ENCODE results near the gene MAJIN. TPM values are rescaled to one million over a fixed set of nuclear protein-coding genes. Genes with fewer than 3 reads are reported as not detected.

Gene MAJIN
- total RNA-seq, 1 experiment from 2014 or later = not detected

DNA sequence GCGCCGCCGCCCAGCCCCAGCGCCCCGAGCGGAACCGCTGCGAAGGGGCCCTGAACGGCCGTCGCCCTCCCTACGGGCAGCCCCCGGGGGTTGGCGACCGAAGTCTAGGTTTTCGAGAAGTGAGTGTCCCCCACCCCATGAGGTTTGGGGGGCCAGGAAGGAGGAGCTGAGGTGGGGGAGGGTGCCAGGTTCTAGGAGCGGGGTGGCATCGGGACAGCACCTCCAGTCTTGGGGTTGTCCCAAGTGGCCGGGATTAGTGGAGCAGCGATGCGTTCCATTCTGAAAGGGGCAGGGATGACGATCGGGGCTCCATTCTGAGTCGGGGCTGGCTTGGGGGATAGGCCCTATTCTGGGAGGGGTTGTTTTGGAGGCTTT is 47.0 kb downstream of the MAJIN start:
- DNase-seq (ENCODE audit: low spot score) = no peak

DNA sequence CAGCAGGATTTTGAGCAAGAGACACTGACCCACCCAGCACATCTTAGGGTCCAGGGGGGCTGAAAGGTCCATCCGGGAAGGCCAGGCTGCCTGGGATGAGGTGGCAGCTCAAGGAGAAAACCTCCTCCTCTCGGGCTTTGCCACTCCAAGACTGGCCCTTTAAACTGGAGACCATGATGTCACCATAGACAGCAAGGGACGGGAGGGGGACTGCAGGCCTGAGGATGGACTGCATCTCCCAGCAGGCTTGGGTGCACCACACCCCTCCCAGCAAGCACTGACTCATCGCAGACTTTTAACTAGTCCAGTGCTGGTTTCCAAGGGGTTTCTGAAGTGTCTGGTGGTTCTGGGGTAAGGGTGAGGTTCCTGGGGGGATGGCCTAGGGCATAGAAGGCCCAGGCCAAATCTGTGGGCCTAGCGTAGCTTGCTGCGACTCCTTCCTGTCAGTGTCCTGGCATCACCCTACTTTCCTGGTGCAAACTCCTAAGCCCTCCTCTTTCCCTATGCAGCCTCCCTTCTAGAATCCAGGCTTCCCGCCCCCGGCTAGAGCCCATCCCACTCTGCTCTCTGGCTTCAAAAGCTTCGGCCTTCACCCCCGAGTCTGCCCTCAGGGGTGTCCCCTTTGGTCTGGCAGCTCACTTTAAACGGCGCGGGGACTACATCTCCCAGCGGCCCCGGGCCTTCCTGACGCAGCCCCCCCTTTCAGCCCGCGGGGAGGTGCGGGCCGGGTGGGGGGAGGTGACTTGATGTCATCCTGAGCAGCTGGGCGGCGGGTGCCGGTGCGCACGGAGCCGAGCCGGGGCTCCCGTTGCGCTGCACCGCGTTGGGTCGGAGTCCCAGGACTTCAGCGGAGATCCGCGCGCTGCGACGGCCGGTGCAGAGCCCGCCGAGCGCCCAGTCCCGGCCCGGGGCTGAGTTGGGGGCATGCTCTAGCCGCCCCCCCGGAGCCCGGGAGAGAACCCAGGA is 47.7 kb downstream of the MAJIN start, which contains the start of gene PPP2R5B:
Gene PPP2R5B (plus strand): TSS at position 746 of the 966 bp plus-strand sequence. CDS start 1,046 bp downstream, outside the sequence.
- peak within 1 kb of the TSS; percentile 93 for H3K4me3 Mint-ChIP-seq
- H3K36me3 Mint-ChIP-seq = no peaks in the 10 kb centered on the region
- DNase-seq (ENCODE audit: low spot score) (peak; percentile 85), ATAC-seq (peak; percentile 91)
- H3K4me1 Mint-ChIP-seq = no peaks in the 10 kb centered on the region; the same call in 1 of the 2 replicates
- ChIA-PET CTCF (interaction anchor here (0.6 to 1.9 kb wide), 13 partner anchors 8 to 235 kb away, joined by 3 to 13 read pairs (median 3); partner anchors contain the start of genes ARL2, BATF2 and MAP4K2), POLR2A (interaction anchor here (0.6 to 1.1 kb wide), 4 partner anchors 10 to 159 kb away, joined by 3 to 5 read pairs (median 3); partner anchors contain the start of genes CDCA5 and GPHA2)
- H3K9me3 Mint-ChIP-seq = no peaks in the 10 kb centered on the region
- no peaks in the 10 kb centered on the region for H3K27me3 Mint-ChIP-seq (ENCODE audit: low read depth)
- H3K27ac Mint-ChIP-seq = peak within 1 kb of the TSS; percentile 99
- TF ChIP-seq, protein P1, sequence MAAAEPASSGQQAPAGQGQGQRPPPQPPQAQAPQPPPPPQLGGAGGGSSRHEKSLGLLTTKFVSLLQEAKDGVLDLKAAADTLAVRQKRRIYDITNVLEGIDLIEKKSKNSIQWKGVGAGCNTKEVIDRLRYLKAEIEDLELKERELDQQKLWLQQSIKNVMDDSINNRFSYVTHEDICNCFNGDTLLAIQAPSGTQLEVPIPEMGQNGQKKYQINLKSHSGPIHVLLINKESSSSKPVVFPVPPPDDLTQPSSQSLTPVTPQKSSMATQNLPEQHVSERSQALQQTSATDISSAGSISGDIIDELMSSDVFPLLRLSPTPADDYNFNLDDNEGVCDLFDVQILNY (CRISPR knock-in tag; IDR thresholded peaks at IDR 0.05) = peak; percentile 52
- TF ChIP-seq, protein P2, sequence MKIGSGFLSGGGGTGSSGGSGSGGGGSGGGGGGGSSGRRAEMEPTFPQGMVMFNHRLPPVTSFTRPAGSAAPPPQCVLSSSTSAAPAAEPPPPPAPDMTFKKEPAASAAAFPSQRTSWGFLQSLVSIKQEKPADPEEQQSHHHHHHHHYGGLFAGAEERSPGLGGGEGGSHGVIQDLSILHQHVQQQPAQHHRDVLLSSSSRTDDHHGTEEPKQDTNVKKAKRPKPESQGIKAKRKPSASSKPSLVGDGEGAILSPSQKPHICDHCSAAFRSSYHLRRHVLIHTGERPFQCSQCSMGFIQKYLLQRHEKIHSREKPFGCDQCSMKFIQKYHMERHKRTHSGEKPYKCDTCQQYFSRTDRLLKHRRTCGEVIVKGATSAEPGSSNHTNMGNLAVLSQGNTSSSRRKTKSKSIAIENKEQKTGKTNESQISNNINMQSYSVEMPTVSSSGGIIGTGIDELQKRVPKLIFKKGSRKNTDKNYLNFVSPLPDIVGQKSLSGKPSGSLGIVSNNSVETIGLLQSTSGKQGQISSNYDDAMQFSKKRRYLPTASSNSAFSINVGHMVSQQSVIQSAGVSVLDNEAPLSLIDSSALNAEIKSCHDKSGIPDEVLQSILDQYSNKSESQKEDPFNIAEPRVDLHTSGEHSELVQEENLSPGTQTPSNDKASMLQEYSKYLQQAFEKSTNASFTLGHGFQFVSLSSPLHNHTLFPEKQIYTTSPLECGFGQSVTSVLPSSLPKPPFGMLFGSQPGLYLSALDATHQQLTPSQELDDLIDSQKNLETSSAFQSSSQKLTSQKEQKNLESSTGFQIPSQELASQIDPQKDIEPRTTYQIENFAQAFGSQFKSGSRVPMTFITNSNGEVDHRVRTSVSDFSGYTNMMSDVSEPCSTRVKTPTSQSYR (CRISPR knock-in tag; IDR thresholded peaks at IDR 0.05) = peak; percentile 60; the same call in 1 of the 2 replicates
- no peak for TF ChIP-seq OVOL2 (CRISPR knock-in tag; IDR thresholded peaks at IDR 0.05; ENCODE audit: borderline replicate concordance)
- TF ChIP-seq HMGA2 (CRISPR knock-in tag; IDR thresholded peaks at IDR 0.05) = 0 out of 2 replicates have a peak, but pooled peaks have one; percentile 5
- peak; percentile 67; the same call in 1 of the 2 replicates for TF ChIP-seq FOXK1 (CRISPR knock-in tag; IDR thresholded peaks at IDR 0.05)
- TF ChIP-seq, protein P3, sequence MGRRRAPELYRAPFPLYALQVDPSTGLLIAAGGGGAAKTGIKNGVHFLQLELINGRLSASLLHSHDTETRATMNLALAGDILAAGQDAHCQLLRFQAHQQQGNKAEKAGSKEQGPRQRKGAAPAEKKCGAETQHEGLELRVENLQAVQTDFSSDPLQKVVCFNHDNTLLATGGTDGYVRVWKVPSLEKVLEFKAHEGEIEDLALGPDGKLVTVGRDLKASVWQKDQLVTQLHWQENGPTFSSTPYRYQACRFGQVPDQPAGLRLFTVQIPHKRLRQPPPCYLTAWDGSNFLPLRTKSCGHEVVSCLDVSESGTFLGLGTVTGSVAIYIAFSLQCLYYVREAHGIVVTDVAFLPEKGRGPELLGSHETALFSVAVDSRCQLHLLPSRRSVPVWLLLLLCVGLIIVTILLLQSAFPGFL (CRISPR knock-in tag; IDR thresholded peaks at IDR 0.05; ENCODE audit: borderline replicate concordance) = no peak
- TF ChIP-seq, protein P4, sequence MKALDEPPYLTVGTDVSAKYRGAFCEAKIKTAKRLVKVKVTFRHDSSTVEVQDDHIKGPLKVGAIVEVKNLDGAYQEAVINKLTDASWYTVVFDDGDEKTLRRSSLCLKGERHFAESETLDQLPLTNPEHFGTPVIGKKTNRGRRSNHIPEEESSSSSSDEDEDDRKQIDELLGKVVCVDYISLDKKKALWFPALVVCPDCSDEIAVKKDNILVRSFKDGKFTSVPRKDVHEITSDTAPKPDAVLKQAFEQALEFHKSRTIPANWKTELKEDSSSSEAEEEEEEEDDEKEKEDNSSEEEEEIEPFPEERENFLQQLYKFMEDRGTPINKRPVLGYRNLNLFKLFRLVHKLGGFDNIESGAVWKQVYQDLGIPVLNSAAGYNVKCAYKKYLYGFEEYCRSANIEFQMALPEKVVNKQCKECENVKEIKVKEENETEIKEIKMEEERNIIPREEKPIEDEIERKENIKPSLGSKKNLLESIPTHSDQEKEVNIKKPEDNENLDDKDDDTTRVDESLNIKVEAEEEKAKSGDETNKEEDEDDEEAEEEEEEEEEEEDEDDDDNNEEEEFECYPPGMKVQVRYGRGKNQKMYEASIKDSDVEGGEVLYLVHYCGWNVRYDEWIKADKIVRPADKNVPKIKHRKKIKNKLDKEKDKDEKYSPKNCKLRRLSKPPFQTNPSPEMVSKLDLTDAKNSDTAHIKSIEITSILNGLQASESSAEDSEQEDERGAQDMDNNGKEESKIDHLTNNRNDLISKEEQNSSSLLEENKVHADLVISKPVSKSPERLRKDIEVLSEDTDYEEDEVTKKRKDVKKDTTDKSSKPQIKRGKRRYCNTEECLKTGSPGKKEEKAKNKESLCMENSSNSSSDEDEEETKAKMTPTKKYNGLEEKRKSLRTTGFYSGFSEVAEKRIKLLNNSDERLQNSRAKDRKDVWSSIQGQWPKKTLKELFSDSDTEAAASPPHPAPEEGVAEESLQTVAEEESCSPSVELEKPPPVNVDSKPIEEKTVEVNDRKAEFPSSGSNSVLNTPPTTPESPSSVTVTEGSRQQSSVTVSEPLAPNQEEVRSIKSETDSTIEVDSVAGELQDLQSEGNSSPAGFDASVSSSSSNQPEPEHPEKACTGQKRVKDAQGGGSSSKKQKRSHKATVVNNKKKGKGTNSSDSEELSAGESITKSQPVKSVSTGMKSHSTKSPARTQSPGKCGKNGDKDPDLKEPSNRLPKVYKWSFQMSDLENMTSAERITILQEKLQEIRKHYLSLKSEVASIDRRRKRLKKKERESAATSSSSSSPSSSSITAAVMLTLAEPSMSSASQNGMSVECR (CRISPR knock-in tag; IDR thresholded peaks at IDR 0.05; ENCODE audit: borderline replicate concordance) = no peak
- TF ChIP-seq, protein P5, sequence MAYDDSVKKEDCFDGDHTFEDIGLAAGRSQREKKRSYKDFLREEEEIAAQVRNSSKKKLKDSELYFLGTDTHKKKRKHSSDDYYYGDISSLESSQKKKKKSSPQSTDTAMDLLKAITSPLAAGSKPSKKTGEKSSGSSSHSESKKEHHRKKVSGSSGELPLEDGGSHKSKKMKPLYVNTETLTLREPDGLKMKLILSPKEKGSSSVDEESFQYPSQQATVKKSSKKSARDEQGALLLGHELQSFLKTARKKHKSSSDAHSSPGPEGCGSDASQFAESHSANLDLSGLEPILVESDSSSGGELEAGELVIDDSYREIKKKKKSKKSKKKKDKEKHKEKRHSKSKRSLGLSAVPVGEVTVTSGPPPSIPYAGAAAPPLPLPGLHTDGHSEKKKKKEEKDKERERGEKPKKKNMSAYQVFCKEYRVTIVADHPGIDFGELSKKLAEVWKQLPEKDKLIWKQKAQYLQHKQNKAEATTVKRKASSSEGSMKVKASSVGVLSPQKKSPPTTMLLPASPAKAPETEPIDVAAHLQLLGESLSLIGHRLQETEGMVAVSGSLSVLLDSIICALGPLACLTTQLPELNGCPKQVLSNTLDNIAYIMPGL (CRISPR knock-in tag; IDR thresholded peaks at IDR 0.05) = peak; percentile 29; the same call in 1 of the 2 replicates
- TF ChIP-seq ZNF671 (CRISPR knock-in tag; IDR thresholded peaks at IDR 0.05) = no peak

More for the DNA sequence above, 47.0 kb downstream of the MAJIN start:
- H3K27ac Mint-ChIP-seq = no peak overlapping the region
- TF ChIP-seq ZNF396 (CRISPR knock-in tag; IDR thresholded peaks at IDR 0.05; ENCODE audit: borderline replicate concordance) (no peak), KAT7 (CRISPR knock-in tag; IDR thresholded peaks at IDR 0.05; ENCODE audit: borderline replicate concordance) (no peak), TEAD1 (CRISPR knock-in tag; IDR thresholded peaks at IDR 0.05) (0 out of 2 replicates have a peak, but pooled peaks have one; percentile 28), GRHL2 (CRISPR knock-in tag; IDR thresholded peaks at IDR 0.05; ENCODE audit: insufficient replicate concordance, severe bottlenecking) (no peak)
- TF ChIP-seq, protein P6, sequence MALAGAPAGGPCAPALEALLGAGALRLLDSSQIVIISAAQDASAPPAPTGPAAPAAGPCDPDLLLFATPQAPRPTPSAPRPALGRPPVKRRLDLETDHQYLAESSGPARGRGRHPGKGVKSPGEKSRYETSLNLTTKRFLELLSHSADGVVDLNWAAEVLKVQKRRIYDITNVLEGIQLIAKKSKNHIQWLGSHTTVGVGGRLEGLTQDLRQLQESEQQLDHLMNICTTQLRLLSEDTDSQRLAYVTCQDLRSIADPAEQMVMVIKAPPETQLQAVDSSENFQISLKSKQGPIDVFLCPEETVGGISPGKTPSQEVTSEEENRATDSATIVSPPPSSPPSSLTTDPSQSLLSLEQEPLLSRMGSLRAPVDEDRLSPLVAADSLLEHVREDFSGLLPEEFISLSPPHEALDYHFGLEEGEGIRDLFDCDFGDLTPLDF (CRISPR knock-in tag; IDR thresholded peaks at IDR 0.05) = no peak
- TF ChIP-seq, protein P7, sequence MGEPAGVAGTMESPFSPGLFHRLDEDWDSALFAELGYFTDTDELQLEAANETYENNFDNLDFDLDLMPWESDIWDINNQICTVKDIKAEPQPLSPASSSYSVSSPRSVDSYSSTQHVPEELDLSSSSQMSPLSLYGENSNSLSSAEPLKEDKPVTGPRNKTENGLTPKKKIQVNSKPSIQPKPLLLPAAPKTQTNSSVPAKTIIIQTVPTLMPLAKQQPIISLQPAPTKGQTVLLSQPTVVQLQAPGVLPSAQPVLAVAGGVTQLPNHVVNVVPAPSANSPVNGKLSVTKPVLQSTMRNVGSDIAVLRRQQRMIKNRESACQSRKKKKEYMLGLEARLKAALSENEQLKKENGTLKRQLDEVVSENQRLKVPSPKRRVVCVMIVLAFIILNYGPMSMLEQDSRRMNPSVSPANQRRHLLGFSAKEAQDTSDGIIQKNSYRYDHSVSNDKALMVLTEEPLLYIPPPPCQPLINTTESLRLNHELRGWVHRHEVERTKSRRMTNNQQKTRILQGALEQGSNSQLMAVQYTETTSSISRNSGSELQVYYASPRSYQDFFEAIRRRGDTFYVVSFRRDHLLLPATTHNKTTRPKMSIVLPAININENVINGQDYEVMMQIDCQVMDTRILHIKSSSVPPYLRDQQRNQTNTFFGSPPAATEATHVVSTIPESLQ (CRISPR knock-in tag; IDR thresholded peaks at IDR 0.05) = no peak
- TF ChIP-seq, protein P8, sequence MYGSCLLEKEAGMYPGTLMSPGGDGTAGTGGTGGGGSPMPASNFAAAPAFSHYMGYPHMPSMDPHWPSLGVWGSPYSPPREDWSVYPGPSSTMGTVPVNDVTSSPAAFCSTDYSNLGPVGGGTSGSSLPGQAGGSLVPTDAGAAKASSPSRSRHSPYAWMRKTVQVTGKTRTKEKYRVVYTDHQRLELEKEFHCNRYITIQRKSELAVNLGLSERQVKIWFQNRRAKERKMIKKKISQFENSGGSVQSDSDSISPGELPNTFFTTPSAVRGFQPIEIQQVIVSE (CRISPR knock-in tag; IDR thresholded peaks at IDR 0.05; ENCODE audit: borderline replicate concordance) = no peak
- H3K27me3 Mint-ChIP-seq (ENCODE audit: low read depth) = no peaks in the 10 kb centered on the region
- H3K4me3 Mint-ChIP-seq = peak overlapping the region; percentile 93
- ChIA-PET CTCF (interaction anchor here (1.0 to 1.9 kb wide), 7 partner anchors 8 to 122 kb away, joined by 3 to 13 read pairs (median 3); partner anchors contain the start of genes ARL2, BATF2 and MAP4K2), POLR2A (interaction anchor here (1.0 to 1.1 kb wide), 2 partner anchors 9 to 11 kb away, joined by 3 read pairs; partner anchors contain the start of gene GPHA2)
- 0 out of 2 replicates have a peak, but pooled peaks have one; percentile 8 for ATAC-seq
- no peaks in the 10 kb centered on the region; the same call in 1 of the 2 replicates for H3K4me1 Mint-ChIP-seq
- H3K36me3 Mint-ChIP-seq = no peaks in the 10 kb centered on the region
- H3K9me3 Mint-ChIP-seq = no peaks in the 10 kb centered on the region

Data from WTC11 (cell line).